ENCODE results near the gene CYSRT1.
A peak's percentile ranks its signal among the peaks of the same experiment; 100 is the strongest.

CYSRT1 gene

GRCh38 chr9:137185921-137186320 is 39.1 kb upstream of the CYSRT1 start:
- Mint-ChIP-seq H3K36me3 (ENCODE audit: insufficient read depth) (peaks cover 63% of the 10 kb centered on the region), H3K9me3 (no peaks in the 10 kb centered on the region), H3K27me3 (no peaks in the 10 kb centered on the region), H3K4me3 (no peak overlapping the region), H3K4me1 (ENCODE audit: low read depth in 2 of 2) (peaks cover 36 to 37% of the 10 kb centered on the region in 2 donors), H3K27ac (no peak overlapping the region)
- ATAC-seq (replicated peaks) (no peak), DNase-seq (no peak)

GRCh38 chr9:137186385-137186784 is 38.6 kb upstream of the CYSRT1 start:
- Mint-ChIP-seq H3K36me3 (ENCODE audit: insufficient read depth) (peaks cover 61% of the 10 kb centered on the region), H3K4me3 (peak overlapping the region; percentile 91 to 92), H3K4me1 (ENCODE audit: low read depth in 2 of 2) (peaks cover 36 to 40% of the 10 kb centered on the region in 2 donors), H3K27me3 (no peaks in the 10 kb centered on the region), H3K9me3 (no peaks in the 10 kb centered on the region), H3K27ac (no peak overlapping the region)
- no peak for ATAC-seq (replicated peaks)
- no peak for DNase-seq

GRCh38 chr9:137187386-137187785 is 37.6 kb upstream of the CYSRT1 start:
- H3K4me1 Mint-ChIP-seq (ENCODE audit: low read depth in 2 of 2): peaks cover 36 to 40% of the 10 kb centered on the region in 2 donors
- H3K36me3 Mint-ChIP-seq (ENCODE audit: insufficient read depth): peaks cover 51% of the 10 kb centered on the region
- H3K27ac Mint-ChIP-seq: peak overlapping the region; percentile 82 to 95
- no peaks in the 10 kb centered on the region for H3K9me3 Mint-ChIP-seq
- no peak for ATAC-seq (replicated peaks)
- H3K27me3 Mint-ChIP-seq: no peaks in the 10 kb centered on the region
- no peak for DNase-seq
- peak overlapping the region; percentile 91 to 92 for H3K4me3 Mint-ChIP-seq

- DNase-seq (no peak), ATAC-seq (replicated peaks) (peak; percentile 26)
- H3K4me3 Mint-ChIP-seq: peak overlapping the region; percentile 91 to 92
- H3K9me3 Mint-ChIP-seq: no peaks in the 10 kb centered on the region
- H3K27ac Mint-ChIP-seq: peak overlapping the region; percentile 82 to 95
- H3K27me3 Mint-ChIP-seq: no peaks in the 10 kb centered on the region
- H3K36me3 Mint-ChIP-seq (ENCODE audit: insufficient read depth): peaks cover 50% of the 10 kb centered on the region
- H3K4me1 Mint-ChIP-seq (ENCODE audit: low read depth in 2 of 2): peaks cover 36 to 40% of the 10 kb centered on the region in 2 donors
These were observed 36.9 kb upstream of the CYSRT1 start for GRCh38 chr9:137188086-137188489.

- ATAC-seq (replicated peaks): peak; percentile 79
- peak within 1 kb of the TSS; percentile 91 to 92 for H3K4me3 Mint-ChIP-seq
These were observed 36.3 kb upstream of the CYSRT1 start, which contains the start of the genes ANAPC2 and SSNA1 for GRCh38 chr9:137188490-137189296. Gene ANAPC2, minus strand, starts transcription at chr9:137188560. Its CDS starts 28 bp downstream, at chr9:137188532. Gene SSNA1, plus strand, starts transcription at chr9:137188676. Its CDS starts 51 bp downstream, at chr9:137188727.

GRCh38 chr9:137189297-137190295 is 35.4 kb upstream of the CYSRT1 start:
- Mint-ChIP-seq H3K4me3 (peak overlapping the region; percentile 91 to 92), H3K36me3 (ENCODE audit: insufficient read depth) (peaks cover 37% of the 10 kb centered on the region), H3K4me1 (ENCODE audit: low read depth in 2 of 2) (peaks cover 30 to 33% of the 10 kb centered on the region in 2 donors), H3K27ac (peak overlapping the region; percentile 82 to 95), H3K9me3 (no peaks in the 10 kb centered on the region), H3K27me3 (no peaks in the 10 kb centered on the region)
- DNase-seq: no peak
- no peak for ATAC-seq (replicated peaks)

More at GRCh38 chr9:137188490-137189296, 36.3 kb upstream of the CYSRT1 start, which contains the start of the genes ANAPC2 and SSNA1:
- peak; percentile 92 to 96 (median 96) for DNase-seq
- H3K4me1 Mint-ChIP-seq (ENCODE audit: low read depth in 2 of 2): peaks cover 36 to 40% of the 10 kb centered on the region in 2 donors
- peaks cover 46% of the 10 kb centered on the region for H3K36me3 Mint-ChIP-seq (ENCODE audit: insufficient read depth)
- H3K27me3 Mint-ChIP-seq: no peaks in the 10 kb centered on the region
- peak within 1 kb of the TSS; percentile 82 to 95 for H3K27ac Mint-ChIP-seq
- no peaks in the 10 kb centered on the region for H3K9me3 Mint-ChIP-seq

GRCh38 chr9:137190315-137190856 is 34.6 kb upstream of the CYSRT1 start:
- ATAC-seq (replicated peaks) (no peak), DNase-seq (no peak)
- Mint-ChIP-seq H3K27ac (peak overlapping the region; percentile 86 to 95), H3K4me3 (peak overlapping the region; percentile 91 to 92), H3K9me3 (no peaks in the 10 kb centered on the region), H3K27me3 (no peaks in the 10 kb centered on the region), H3K36me3 (ENCODE audit: insufficient read depth) (peaks cover 34% of the 10 kb centered on the region), H3K4me1 (ENCODE audit: low read depth in 2 of 2) (peaks cover 29 to 31% of the 10 kb centered on the region in 2 donors)

GRCh38 chr9:137191245-137191644 is 33.7 kb upstream of the CYSRT1 start:
- Mint-ChIP-seq H3K36me3 (ENCODE audit: insufficient read depth) (peaks cover 34% of the 10 kb centered on the region), H3K27ac (peak overlapping the region; percentile 86 to 95), H3K4me3 (peak overlapping the region in 1 of 2 donors; percentile 51), H3K4me1 (ENCODE audit: low read depth in 2 of 2) (peaks cover 29% of the 10 kb centered on the region in 2 donors), H3K27me3 (no peaks in the 10 kb centered on the region), H3K9me3 (no peaks in the 10 kb centered on the region)
- no peak for ATAC-seq (replicated peaks)
- no peak for DNase-seq

GRCh38 chr9:137191691-137192447 is 33.1 kb upstream of the CYSRT1 start:
- Mint-ChIP-seq H3K4me3 (no peak overlapping the region), H3K27ac (peak overlapping the region in 1 of 2 donors; percentile 95), H3K4me1 (ENCODE audit: low read depth in 2 of 2) (peaks cover 23 to 25% of the 10 kb centered on the region in 2 donors), H3K27me3 (no peaks in the 10 kb centered on the region), H3K9me3 (no peaks in the 10 kb centered on the region), H3K36me3 (ENCODE audit: insufficient read depth) (peaks cover 34% of the 10 kb centered on the region)
- no peak for ATAC-seq (replicated peaks)
- no peak for DNase-seq

- Mint-ChIP-seq H3K27ac (no peak overlapping the region), H3K4me3 (no peak overlapping the region), H3K36me3 (ENCODE audit: insufficient read depth) (peaks cover 30% of the 10 kb centered on the region), H3K4me1 (ENCODE audit: low read depth in 2 of 2) (peaks cover 19 to 23% of the 10 kb centered on the region in 2 donors), H3K27me3 (no peaks in the 10 kb centered on the region), H3K9me3 (no peaks in the 10 kb centered on the region)
- ATAC-seq (replicated peaks): no peak
- no peak for DNase-seq
These were observed 32.6 kb upstream of the CYSRT1 start for GRCh38 chr9:137192448-137192780.

GRCh38 chr9:137192859-137193258 is 32.1 kb upstream of the CYSRT1 start:
- Mint-ChIP-seq H3K27ac (no peak overlapping the region), H3K4me3 (no peak overlapping the region), H3K4me1 (ENCODE audit: low read depth in 2 of 2) (peaks cover 16 to 18% of the 10 kb centered on the region in 2 donors), H3K9me3 (no peaks in the 10 kb centered on the region), H3K36me3 (ENCODE audit: insufficient read depth) (peaks cover 25% of the 10 kb centered on the region), H3K27me3 (no peaks in the 10 kb centered on the region)
- no peak for DNase-seq
- no peak for ATAC-seq (replicated peaks)

GRCh38 chr9:137193771-137194170 is 31.2 kb upstream of the CYSRT1 start:
- no peaks in the 10 kb centered on the region for H3K27me3 Mint-ChIP-seq
- ATAC-seq (replicated peaks) (no peak), DNase-seq (no peak)
- H3K9me3 Mint-ChIP-seq: no peaks in the 10 kb centered on the region
- no peak overlapping the region for H3K4me3 Mint-ChIP-seq
- peaks cover 18% of the 10 kb centered on the region for H3K36me3 Mint-ChIP-seq (ENCODE audit: insufficient read depth)
- no peak overlapping the region for H3K27ac Mint-ChIP-seq
- H3K4me1 Mint-ChIP-seq (ENCODE audit: low read depth in 2 of 2): peaks cover 16% of the 10 kb centered on the region in 2 donors

Measured in effector memory CD8-positive, alpha-beta T cell (primary cell).